ENCODE data around the gene MYBL2. TPM values are rescaled to one million over a fixed set of nuclear protein-coding genes. Genes with fewer than 3 reads are reported as not detected.
"Not testable (repeated sequence)": the region's sequence is repeated elsewhere in the genome, so short reads cannot be mapped to it uniquely, and the experiment has no call there.

Gene MYBL2
- total RNA-seq, 1 experiment from 2014 or later: 159 TPM

DNA sequence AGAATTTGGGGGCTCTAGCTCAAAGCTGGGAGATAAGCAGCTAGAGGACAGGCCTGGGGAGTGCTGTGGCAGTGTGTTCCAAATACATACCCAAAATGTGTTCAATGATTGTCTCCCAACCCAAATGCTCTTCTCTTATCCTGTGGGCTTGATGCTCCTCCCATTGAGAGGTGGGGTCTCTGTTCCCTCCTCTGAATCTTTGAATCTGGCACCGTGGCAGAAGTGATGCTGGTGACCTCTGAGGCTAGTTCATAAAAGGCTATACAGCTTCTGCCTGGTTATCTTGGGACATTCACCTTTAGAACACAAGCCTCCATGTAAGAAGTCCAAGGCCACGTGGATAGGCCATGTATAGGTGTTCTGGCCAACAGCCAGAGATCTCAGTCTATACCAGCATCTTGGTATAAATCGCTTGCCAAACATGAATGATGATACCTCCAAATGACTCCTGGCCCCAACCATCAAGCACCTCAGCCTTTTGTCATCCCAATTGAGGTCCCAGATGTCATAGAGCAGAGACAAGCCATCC, 15.9 kb upstream of the MYBL2 start:
- H3K79me1 ChIP-seq (ENCODE audit: insufficient read depth, low read depth, low read length, poor library complexity, severe bottlenecking): no peaks in the 10 kb centered on the region
- no peak overlapping the region for H4K8ac ChIP-seq (replicated peaks; ENCODE audit: insufficient read length, low read depth, low read length)
- H3K4me2 ChIP-seq (ENCODE audit: insufficient read depth, insufficient read length, low read length): no peak overlapping the region
- no peak overlapping the region for H3K9ac ChIP-seq (ENCODE audit: extremely low read depth, insufficient read length, low read length)
- H3K14ac ChIP-seq (ENCODE audit: insufficient read depth, low read length): no peak overlapping the region
- H2BK20ac ChIP-seq (ENCODE audit: low read depth, low read length, poor library complexity, severe bottlenecking): no peak overlapping the region
- no peak overlapping the region for H2BK5ac ChIP-seq (ENCODE audit: insufficient read length, low read length)
- H3K9me3 ChIP-seq (ENCODE audit: control insufficient read depth, low read depth, low read length): no peaks in the 10 kb centered on the region
- peaks cover 4 to 18% (median 13%) of the 10 kb centered on the region in 3 experiments; a peak in 6 of 7 replicates for H3K36me3 Mint-ChIP-seq (ENCODE audit: insufficient read depth in 1 of 3, low read depth in 3 of 3)
- H4K91ac ChIP-seq (ENCODE audit: insufficient read length, low read depth, low read length): no peak overlapping the region
- no peak overlapping the region for H3K18ac ChIP-seq (ENCODE audit: insufficient read length, low read depth, low read length)
- DNase-seq: no peak
- no peak overlapping the region for H3T11ph ChIP-seq (ENCODE audit: low read length)
- no peaks in the 10 kb centered on the region for H3K4me1 ChIP-seq (ENCODE audit: insufficient read depth, low read length)
- no peak overlapping the region for H3K27ac Mint-ChIP-seq
- H3K4me3 Mint-ChIP-seq: no peak overlapping the region
- H3K23me2 ChIP-seq (ENCODE audit: insufficient read length, low read depth, low read length, poor library complexity, severe bottlenecking): no peaks in the 10 kb centered on the region
- no peak overlapping the region for H2BK12ac ChIP-seq (ENCODE audit: insufficient read length, low read depth, low read length)
- H3K56ac ChIP-seq (ENCODE audit: insufficient read length, low read depth, low read length): no peak overlapping the region
- no peak overlapping the region for H2AK5ac ChIP-seq (ENCODE audit: insufficient read length, low read length)
- H2AFZ ChIP-seq (ENCODE audit: low read length): no peak overlapping the region
- no peak overlapping the region for H3K23ac ChIP-seq (ENCODE audit: insufficient read length, low read depth, low read length)
- H3K9me3 Mint-ChIP-seq: no peaks in the 10 kb centered on the region
- no peaks in the 10 kb centered on the region for H3K27me3 Mint-ChIP-seq (ENCODE audit: low read depth)
- no peaks in the 10 kb centered on the region for H3K79me2 ChIP-seq (ENCODE audit: insufficient read depth, low read length)
- H2BK15ac ChIP-seq (ENCODE audit: low read depth, low read length): no peak overlapping the region
- H2BK120ac ChIP-seq (ENCODE audit: low read depth, low read length, poor library complexity, severe bottlenecking): no peak overlapping the region
- no CpG with 5 or more reads among the region's 3 CpGs for WGBS (ENCODE audit: extremely low coverage, insufficient read length, low lambda C conversion rate)
- H3K4ac ChIP-seq (ENCODE audit: low read depth, low read length): no peak overlapping the region
- H4K20me1 ChIP-seq (ENCODE audit: control insufficient read depth, insufficient read depth, insufficient read length): no peaks in the 10 kb centered on the region
- H3K27ac ChIP-seq (ENCODE audit: insufficient read length, low read depth, low read length): no peak overlapping the region
- H3K4me1 Mint-ChIP-seq: peaks cover 0 to under 1% of the 10 kb centered on the region in 2 experiments; a peak in 1 of 4 replicates
- H3K27me3 ChIP-seq (ENCODE audit: insufficient read depth, low read length): no peaks in the 10 kb centered on the region
- H4K5ac ChIP-seq (ENCODE audit: insufficient read length, low read depth, low read length): no peak overlapping the region
- TF ChIP-seq, protein P1, sequence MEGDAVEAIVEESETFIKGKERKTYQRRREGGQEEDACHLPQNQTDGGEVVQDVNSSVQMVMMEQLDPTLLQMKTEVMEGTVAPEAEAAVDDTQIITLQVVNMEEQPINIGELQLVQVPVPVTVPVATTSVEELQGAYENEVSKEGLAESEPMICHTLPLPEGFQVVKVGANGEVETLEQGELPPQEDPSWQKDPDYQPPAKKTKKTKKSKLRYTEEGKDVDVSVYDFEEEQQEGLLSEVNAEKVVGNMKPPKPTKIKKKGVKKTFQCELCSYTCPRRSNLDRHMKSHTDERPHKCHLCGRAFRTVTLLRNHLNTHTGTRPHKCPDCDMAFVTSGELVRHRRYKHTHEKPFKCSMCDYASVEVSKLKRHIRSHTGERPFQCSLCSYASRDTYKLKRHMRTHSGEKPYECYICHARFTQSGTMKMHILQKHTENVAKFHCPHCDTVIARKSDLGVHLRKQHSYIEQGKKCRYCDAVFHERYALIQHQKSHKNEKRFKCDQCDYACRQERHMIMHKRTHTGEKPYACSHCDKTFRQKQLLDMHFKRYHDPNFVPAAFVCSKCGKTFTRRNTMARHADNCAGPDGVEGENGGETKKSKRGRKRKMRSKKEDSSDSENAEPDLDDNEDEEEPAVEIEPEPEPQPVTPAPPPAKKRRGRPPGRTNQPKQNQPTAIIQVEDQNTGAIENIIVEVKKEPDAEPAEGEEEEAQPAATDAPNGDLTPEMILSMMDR (conservative IDR thresholded peaks at IDR 0.05): no peak

DNA sequence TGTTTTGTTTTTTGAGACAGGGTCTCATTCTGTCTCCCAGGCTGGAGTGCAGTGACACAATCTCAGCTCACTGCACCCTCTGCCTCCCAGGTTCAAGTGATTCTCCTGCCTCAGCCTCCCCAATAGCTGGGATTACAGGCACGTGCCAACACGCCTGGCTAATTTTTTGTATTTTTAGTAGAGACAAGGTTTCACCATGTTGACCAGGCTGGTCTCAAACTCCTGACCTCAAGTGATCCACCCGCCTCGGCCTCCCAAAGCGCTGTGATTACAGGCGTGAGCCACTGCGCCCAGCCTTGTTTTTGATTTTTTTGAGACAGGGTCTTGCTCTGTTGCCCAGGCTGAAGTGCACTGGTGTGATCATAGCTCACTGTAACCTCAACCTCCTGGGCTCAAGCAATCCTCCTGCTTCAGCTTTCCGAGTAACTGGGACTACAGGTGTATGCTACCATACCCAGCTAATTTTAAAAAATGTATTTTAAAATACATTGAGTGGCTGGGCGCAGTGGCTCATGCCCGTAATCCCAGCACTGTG, 15.2 kb upstream of the MYBL2 start:
- H3K79me1 ChIP-seq (ENCODE audit: insufficient read depth, low read depth, low read length, poor library complexity, severe bottlenecking); H2BK15ac ChIP-seq (ENCODE audit: low read depth, low read length); H3K56ac ChIP-seq (ENCODE audit: insufficient read length, low read depth, low read length); H3K27me3 Mint-ChIP-seq (ENCODE audit: low read depth); H3K9me3 ChIP-seq (ENCODE audit: control insufficient read depth, low read depth, low read length); H2BK5ac ChIP-seq (ENCODE audit: insufficient read length, low read length); H3T11ph ChIP-seq (ENCODE audit: low read length); H3K9ac ChIP-seq (ENCODE audit: extremely low read depth, insufficient read length, low read length); H2AK5ac ChIP-seq (ENCODE audit: insufficient read length, low read length); H4K5ac ChIP-seq (ENCODE audit: insufficient read length, low read depth, low read length); H2BK20ac ChIP-seq (ENCODE audit: low read depth, low read length, poor library complexity, severe bottlenecking); H2BK120ac ChIP-seq (ENCODE audit: low read depth, low read length, poor library complexity, severe bottlenecking); H3K14ac ChIP-seq (ENCODE audit: insufficient read depth, low read length); H3K23me2 ChIP-seq (ENCODE audit: insufficient read length, low read depth, low read length, poor library complexity, severe bottlenecking); H3K18ac ChIP-seq (ENCODE audit: insufficient read length, low read depth, low read length); H3K23ac ChIP-seq (ENCODE audit: insufficient read length, low read depth, low read length); H3K79me2 ChIP-seq (ENCODE audit: insufficient read depth, low read length); H3K4me3 Mint-ChIP-seq; H3K27ac ChIP-seq (ENCODE audit: insufficient read length, low read depth, low read length); H2AFZ ChIP-seq (ENCODE audit: low read length); H3K4ac ChIP-seq (ENCODE audit: low read depth, low read length); H2BK12ac ChIP-seq (ENCODE audit: insufficient read length, low read depth, low read length); H3K27ac Mint-ChIP-seq; H4K8ac ChIP-seq (replicated peaks; ENCODE audit: insufficient read length, low read depth, low read length); H4K91ac ChIP-seq (ENCODE audit: insufficient read length, low read depth, low read length); H3K27me3 ChIP-seq (ENCODE audit: insufficient read depth, low read length); DNase-seq; H3K9me3 Mint-ChIP-seq; H3K4me2 ChIP-seq (ENCODE audit: insufficient read depth, insufficient read length, low read length); H3K4me1 Mint-ChIP-seq; H4K20me1 ChIP-seq (ENCODE audit: control insufficient read depth, insufficient read depth, insufficient read length); H3K4me1 ChIP-seq (ENCODE audit: insufficient read depth, low read length): not testable (repeated sequence)
- peaks cover 0 to 11% (median 7%) of the 10 kb centered on the region in 3 experiments; a peak in 5 of 7 replicates for H3K36me3 Mint-ChIP-seq (ENCODE audit: insufficient read depth in 1 of 3, low read depth in 3 of 3)
- no CpG with 5 or more reads among the region's 10 CpGs for WGBS (ENCODE audit: extremely low coverage, insufficient read length, low lambda C conversion rate)

Measured in H9 (cell line).